PC-9 (cell line): ENCODE results near the gene TNRC6C. TPM values are rescaled to one million over a fixed set of nuclear protein-coding genes. Genes with fewer than 3 reads are reported as not detected.

ENCODE experiments used
- BruUV-seq: library from RNA; stranded (reverse); fragments of 400-500 nt; replicated peaks from 2 replicates; lab custom pipeline; 2021; lab: Mats Ljungman, UMichigan
- CTCF ChIA-PET: fragments of 300-600 bp; sonication (Branson Sonifier 250); formaldehyde crosslinking; loops from one replicate; lab custom pipeline; 2022; ENCODE audit warnings: antibody characterized with exemption; lab: Charles Lee
- POLR2A ChIA-PET: fragments of 300-600 bp; sonication (Branson Sonifier 250); formaldehyde crosslinking; loops from one replicate; lab custom pipeline; 2022; ENCODE audit warnings: antibody characterized with exemption; ENCODE audit not compliant: unreplicated experiment; lab: Charles Lee
- DNase-seq, 2 experiments: peaks; one replicate each; pipeline versions ENCODE4 v3.0.0 to v3.0.0-alpha.2; 2015 to 2022; ENCODE audit warnings: mixed read lengths in 1 of 2
- H2AFZ ChIP-seq: fragments of 200-600 bp; sonication (generic); 2 replicates; pipeline ENCODE4 v1.8.1; 2017; ENCODE audit warnings: antibody characterized with exemption
- H3F3A ChIP-seq: fragments of 200-600 bp; sonication (generic); 2 replicates; pipeline ENCODE4 v1.8.1; 2017; ENCODE audit warnings: antibody characterized with exemption, mild to moderate bottlenecking, low read depth; ENCODE audit not compliant: insufficient read depth
- H3K27ac ChIP-seq: fragments of 200-600 bp; sonication (generic); 2 replicates; pipeline ENCODE4 v1.6.1; 2016; ENCODE audit warnings: mixed run types
- H3K27me3 ChIP-seq: fragments of 200-600 bp; sonication (generic); 2 replicates; pipeline ENCODE4 v1.6.1; 2016; ENCODE audit warnings: low read depth, mixed run types; ENCODE audit not compliant: insufficient read depth
- H3K36me3 ChIP-seq: fragments of 200-600 bp; sonication (generic); 2 replicates; pipeline ENCODE4 v1.6.1; 2016; ENCODE audit warnings: low read depth, mixed run types
- H3K4me1 ChIP-seq: fragments of 200-600 bp; sonication (generic); replicated peaks from 2 replicates; pipeline ENCODE4 v1.6.1; 2016; ENCODE audit warnings: mixed run types; ENCODE audit not compliant: insufficient read depth
- H3K4me2 ChIP-seq: fragments of 200-600 bp; sonication (generic); 2 replicates; pipeline ENCODE4 v1.6.1; 2017; ENCODE audit warnings: mixed run types
- H3K4me3 ChIP-seq: fragments of 200-600 bp; sonication (generic); 2 replicates; pipeline ENCODE4 v1.6.1; 2016; ENCODE audit warnings: mixed run types
- H3K79me2 ChIP-seq: fragments of 200-600 bp; sonication (generic); 2 replicates; pipeline ENCODE4 v1.6.1; 2017; ENCODE audit warnings: low read depth, mixed run types
- H3K9me2 ChIP-seq: fragments of 200-600 bp; sonication (generic); 2 replicates; pipeline ENCODE4 v1.8.1; 2017; ENCODE audit warnings: mild to moderate bottlenecking; ENCODE audit not compliant: insufficient read depth
- H3K9me3 ChIP-seq: fragments of 200-600 bp; sonication (generic); 2 replicates; pipeline ENCODE4 v1.8.1; 2016; ENCODE audit warnings: low read depth; ENCODE audit not compliant: insufficient read depth
- H4K20me1 ChIP-seq: fragments of 200-600 bp; sonication (generic); 2 replicates; pipeline ENCODE4 v1.8.1; 2017; ENCODE audit not compliant: insufficient read depth
- CTCF ChIP-seq: fragments of 200-600 bp; sonication (generic); conservative IDR thresholded peaks from 2 replicates; pipeline ENCODE4 v1.6.1; 2017; ENCODE audit warnings: mixed run types, antibody characterized with exemption, mild to moderate bottlenecking, moderate library complexity
- EZH2 ChIP-seq: fragments of 200-600 bp; sonication (generic); IDR thresholded peaks from 2 replicates; pipeline ENCODE4 v1.8.0; 2017; ENCODE audit warnings: antibody characterized with exemption, low read depth
- intact Hi-C: fragments of 100-400 bp; cut with micrococcal nuclease; formaldehyde crosslinking; loops from one replicate; pipeline ENCODE4 v1.10.0; 2022; ENCODE audit not compliant: unreplicated experiment
- total RNA-seq: library from RNA; stranded (reverse); gene quantifications from 2 replicates; pipeline ENCODE4 v1.2.3, GENCODE V29; 2021

TNRC6C gene
- total RNA-seq, 1 experiment from 2014 or later: 0.37 TPM

- DNase-seq: no peak
- Histone ChIP-seq H3K4me3 (no peak overlapping the region), H3K4me2 (no peak overlapping the region), H2AFZ (no peak overlapping the region), H4K20me1 (no peaks in the 10 kb centered on the region), H3K9me3 (no peaks in the 10 kb centered on the region), H3K4me1 (no peaks in the 10 kb centered on the region), H3K27me3 (peaks cover 63% of the 10 kb centered on the region), H3K27ac (no peak overlapping the region), H3F3A (no peaks in the 10 kb centered on the region), H3K79me2 (no peaks in the 10 kb centered on the region), H3K36me3 (no peaks in the 10 kb centered on the region), H3K9me2 (no peaks in the 10 kb centered on the region)
- intact Hi-C loops: no loop called here
- CTCF ChIA-PET: no interaction called here
- POLR2A ChIA-PET: no interaction called here
- TF ChIP-seq EZH2: no peak
- no peak for TF ChIP-seq CTCF
- no TSS peak for BruUV-seq
Measured at GRCh38 chr17:77959926-77960521, 1.5 kb downstream of the TNRC6C start.

GRCh38 chr17:77961741-77962140, 3.2 kb downstream of the TNRC6C start:
- Histone ChIP-seq H3K79me2 (no peaks in the 10 kb centered on the region), H4K20me1 (no peaks in the 10 kb centered on the region), H2AFZ (no peak overlapping the region), H3K4me2 (no peak overlapping the region), H3K4me3 (no peak overlapping the region), H3K36me3 (no peaks in the 10 kb centered on the region), H3F3A (no peaks in the 10 kb centered on the region), H3K4me1 (no peaks in the 10 kb centered on the region), H3K9me2 (no peaks in the 10 kb centered on the region), H3K9me3 (no peaks in the 10 kb centered on the region), H3K27ac (no peak overlapping the region), H3K27me3 (peaks cover 60% of the 10 kb centered on the region)
- POLR2A ChIA-PET: no interaction called here
- CTCF ChIA-PET: no interaction called here
- no TSS peak for BruUV-seq
- TF ChIP-seq CTCF (no peak), EZH2 (no peak)
- intact Hi-C loops: no loop called here
- no peak for DNase-seq

GRCh38 chr17:77962348-77962747, 3.8 kb downstream of the TNRC6C start:
- no peak for TF ChIP-seq EZH2
- TF ChIP-seq CTCF: no peak
- no peaks in the 10 kb centered on the region for H4K20me1 ChIP-seq
- H3K27me3 ChIP-seq: peaks cover 55% of the 10 kb centered on the region
- H3K79me2 ChIP-seq: no peaks in the 10 kb centered on the region
- no peak for DNase-seq
- no peak overlapping the region for H3K4me3 ChIP-seq
- POLR2A ChIA-PET: no interaction called here
- no peaks in the 10 kb centered on the region for H3K36me3 ChIP-seq
- H3K4me1 ChIP-seq: no peaks in the 10 kb centered on the region
- intact Hi-C loops: no loop called here
- CTCF ChIA-PET: interaction anchor here (0.7 kb wide), 1 partner anchor 224 kb away, joined by 4 read pairs; the partner anchor contains the start of gene TK1
- H3F3A ChIP-seq: no peaks in the 10 kb centered on the region
- H2AFZ ChIP-seq: no peak overlapping the region
- no peaks in the 10 kb centered on the region for H3K9me2 ChIP-seq
- H3K9me3 ChIP-seq: no peaks in the 10 kb centered on the region
- no TSS peak for BruUV-seq
- H3K27ac ChIP-seq: no peak overlapping the region
- no peak overlapping the region for H3K4me2 ChIP-seq
